Panc1 (cell line): ENCODE measurements around the gene C12orf76. TPM values are rescaled to one million over a fixed set of nuclear protein-coding genes. Genes with fewer than 3 reads are reported as not detected.

Source experiments
- ATAC-seq: fragments of 200-7000 bp; cut with Tn5 transposase; 2 replicates; pipeline ENCODE4 v1.9.1; 2020; ENCODE audit warnings: mild to moderate bottlenecking, moderate library complexity
- BruUV-seq: library from RNA; stranded (reverse); fragments of 400-500 nt; replicated peaks from 2 replicates; lab custom pipeline; 2021; lab: Mats Ljungman, UMichigan
- CTCF ChIA-PET: fragments of 300-600 bp; sonication (Branson Sonifier 250); formaldehyde crosslinking; loops from one replicate; lab custom pipeline; 2022; ENCODE audit warnings: antibody characterized with exemption; lab: Charles Lee
- POLR2A ChIA-PET: fragments of 300-600 bp; sonication (Branson Sonifier 250); formaldehyde crosslinking; loops from one replicate; lab custom pipeline; 2022; ENCODE audit warnings: antibody characterized with exemption; lab: Charles Lee
- DNase-seq: peaks from one replicate; pipeline ENCODE4 v3.0.0-alpha.2; 2010; ENCODE audit warnings: low read depth, low spot score
- H3K27ac ChIP-seq: 2 replicates; pipeline ENCODE4 v1.5.1; 2011; ENCODE audit warnings: mild to moderate bottlenecking, low read length, inconsistent platforms
- H3K27me3 ChIP-seq: fragments of 200-500 bp; sonication (Bioruptor generic); 2 replicates; pipeline ENCODE4 v1.6.0; 2014; ENCODE audit warnings: low read length, inconsistent platforms; ENCODE audit not compliant: control insufficient read depth, insufficient read depth
- H3K36me3 ChIP-seq: fragments of 200-500 bp; sonication (Bioruptor generic); 2 replicates; pipeline ENCODE4 v1.5.1; 2014; ENCODE audit warnings: inconsistent platforms, mild to moderate bottlenecking, low read length, moderate library complexity; ENCODE audit not compliant: control insufficient read depth, insufficient read depth
- H3K4me1 ChIP-seq: 2 replicates; pipeline ENCODE4 v1.5.1; 2011; ENCODE audit warnings: inconsistent platforms, mild to moderate bottlenecking, low read length, moderate library complexity; ENCODE audit not compliant: control insufficient read depth, insufficient read depth
- H3K4me3 ChIP-seq, 2 experiments: 2 replicates each; pipeline ENCODE4 v1.5.1; 2011 to 2012; ENCODE audit warnings: low read depth in 2 of 2, low read length in 2 of 2, mild to moderate bottlenecking in 2 of 2, inconsistent platforms in 1 of 2, moderate library complexity in 1 of 2
- H3K9me3 ChIP-seq: fragments of 200-500 bp; sonication (Bioruptor generic); 2 replicates; pipeline ENCODE4 v1.5.1; 2014; ENCODE audit warnings: low read depth, mild to moderate bottlenecking, inconsistent platforms, low read length, moderate library complexity; ENCODE audit not compliant: control insufficient read depth, insufficient read depth
- POLR2AphosphoS5 ChIP-seq: IDR thresholded peaks from 2 replicates; pipeline ENCODE4 v1.6.1; 2012; ENCODE audit warnings: mild to moderate bottlenecking, low read depth, low read length, moderate library complexity
- SIN3A ChIP-seq: IDR thresholded peaks from 2 replicates; pipeline ENCODE4 v1.6.1; 2012; ENCODE audit warnings: low read depth, mild to moderate bottlenecking, low read length, moderate library complexity, borderline replicate concordance; ENCODE audit not compliant: insufficient read depth
- TCF7L2 ChIP-seq: IDR thresholded peaks from 2 replicates; pipeline ENCODE4 v1.6.1; 2011; ENCODE audit warnings: mild to moderate bottlenecking, low read depth, low read length, inconsistent platforms
- in situ Hi-C: cut with HindIII; loops from 2 replicates; pipeline ENCODE4 v1.10.0; 2016; ENCODE audit warnings: low sequenced_read_pairs, low pct_unique_long_range_greater_than_20kb
- intact Hi-C: fragments of 100-400 bp; cut with micrococcal nuclease; formaldehyde crosslinking; loops from one replicate; pipeline ENCODE4 v1.10.0; 2022; ENCODE audit not compliant: unreplicated experiment
- total RNA-seq: library from RNA; stranded (reverse); gene quantifications from one replicate; pipeline ENCODE4 v1.2.1, GENCODE V29; 2021; ENCODE audit not compliant: unreplicated experiment
- TF ChIP-seq, protein P1 (sequence below): fragments of 450-650 bp; IDR thresholded peaks from 2 replicates; pipeline ENCODE4 v1.5.1; 2017; ENCODE audit warnings: mild to moderate bottlenecking
- TF ChIP-seq, protein P2 (sequence below), 2 experiments: IDR thresholded peaks; 2 replicates each; pipeline ENCODE4 v1.6.1; 2011 to 2012; ENCODE audit warnings: low read depth in 2 of 2, control low read depth in 1 of 2, low read length in 1 of 2, mild to moderate bottlenecking in 1 of 2, moderate library complexity in 1 of 2; ENCODE audit not compliant: insufficient read depth in 1 of 2

Gene C12orf76
- total RNA-seq, 1 experiment from 2014 or later: 13.6 TPM

DNA sequence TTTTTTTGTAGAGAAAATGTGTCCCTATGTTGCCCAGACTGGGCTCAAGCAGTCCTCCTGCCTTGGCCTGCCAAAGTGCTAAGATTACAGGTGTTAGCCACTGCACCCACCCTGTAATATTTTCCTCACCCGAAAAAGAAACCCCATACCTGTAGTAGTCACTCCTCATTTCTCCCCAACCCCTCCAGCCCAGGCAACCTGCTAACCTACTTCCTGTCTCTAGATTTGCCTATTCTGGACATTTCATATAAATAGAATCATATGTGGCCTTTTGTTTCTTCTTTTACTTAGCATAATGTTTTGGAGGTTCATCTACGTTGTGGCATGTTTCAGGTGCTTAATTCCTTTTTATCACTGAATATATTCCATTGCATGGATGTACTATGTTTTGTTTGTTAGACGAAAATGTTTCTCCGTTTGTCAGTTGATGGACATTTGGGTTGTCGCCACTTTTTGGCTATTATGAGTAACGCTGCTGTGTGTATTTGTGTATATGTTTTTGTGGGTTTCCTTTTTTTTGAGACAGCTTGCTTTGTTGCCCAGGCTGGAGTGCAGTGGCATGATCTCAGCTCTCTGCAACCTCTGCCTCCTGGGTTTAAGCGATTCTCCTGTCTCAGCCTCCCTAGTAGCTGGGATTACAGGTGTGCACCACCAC is 42.9 kb downstream of the C12orf76 start:
- ChIA-PET CTCF (no interaction called here), POLR2A (no interaction called here)
- no peaks in the 10 kb centered on the region for H3K4me1 ChIP-seq
- H3K9me3 ChIP-seq: no peaks in the 10 kb centered on the region
- no peak overlapping the region for H3K27ac ChIP-seq
- in situ Hi-C loops: no loop called here
- DNase-seq: no peak
- BruUV-seq: no TSS peak
- H3K4me3 ChIP-seq: no peak overlapping the region
- no peak for TF ChIP-seq POLR2AphosphoS5
- TF ChIP-seq, protein P1, sequence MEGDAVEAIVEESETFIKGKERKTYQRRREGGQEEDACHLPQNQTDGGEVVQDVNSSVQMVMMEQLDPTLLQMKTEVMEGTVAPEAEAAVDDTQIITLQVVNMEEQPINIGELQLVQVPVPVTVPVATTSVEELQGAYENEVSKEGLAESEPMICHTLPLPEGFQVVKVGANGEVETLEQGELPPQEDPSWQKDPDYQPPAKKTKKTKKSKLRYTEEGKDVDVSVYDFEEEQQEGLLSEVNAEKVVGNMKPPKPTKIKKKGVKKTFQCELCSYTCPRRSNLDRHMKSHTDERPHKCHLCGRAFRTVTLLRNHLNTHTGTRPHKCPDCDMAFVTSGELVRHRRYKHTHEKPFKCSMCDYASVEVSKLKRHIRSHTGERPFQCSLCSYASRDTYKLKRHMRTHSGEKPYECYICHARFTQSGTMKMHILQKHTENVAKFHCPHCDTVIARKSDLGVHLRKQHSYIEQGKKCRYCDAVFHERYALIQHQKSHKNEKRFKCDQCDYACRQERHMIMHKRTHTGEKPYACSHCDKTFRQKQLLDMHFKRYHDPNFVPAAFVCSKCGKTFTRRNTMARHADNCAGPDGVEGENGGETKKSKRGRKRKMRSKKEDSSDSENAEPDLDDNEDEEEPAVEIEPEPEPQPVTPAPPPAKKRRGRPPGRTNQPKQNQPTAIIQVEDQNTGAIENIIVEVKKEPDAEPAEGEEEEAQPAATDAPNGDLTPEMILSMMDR: no peak
- no peak for ATAC-seq
- H3K36me3 ChIP-seq: no peaks in the 10 kb centered on the region
- intact Hi-C loops: no loop called here
- H3K27me3 ChIP-seq: no peaks in the 10 kb centered on the region

DNA sequence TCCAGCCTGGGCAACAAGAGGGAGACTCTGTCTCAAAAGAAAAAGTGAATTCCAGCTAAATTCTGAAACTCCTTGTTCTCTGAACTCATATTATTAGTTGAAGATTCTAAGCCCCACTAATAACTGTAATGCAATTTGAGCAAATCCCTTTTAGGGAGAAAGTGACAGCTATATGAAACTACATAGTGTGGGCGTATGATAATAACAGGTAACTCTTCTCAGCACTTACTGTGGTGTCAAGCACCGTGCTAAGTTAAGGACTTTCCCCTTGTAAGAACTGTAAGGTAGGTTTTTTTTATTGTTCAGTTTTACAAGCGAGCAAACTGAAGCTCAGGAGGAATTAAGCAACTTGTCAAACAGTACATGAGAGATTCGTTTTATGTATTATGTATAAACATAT is 43.7 kb downstream of the C12orf76 start:
- Histone ChIP-seq H3K27me3 (no peaks in the 10 kb centered on the region), H3K27ac (no peak overlapping the region), H3K4me1 (0 out of 2 replicates have a peak, but pooled peaks cover 2% of the 10 kb centered on the region), H3K9me3 (no peaks in the 10 kb centered on the region), H3K36me3 (no peaks in the 10 kb centered on the region; the same call in 1 of the 2 replicates), H3K4me3 (no peak overlapping the region)
- CTCF ChIA-PET: no interaction called here
- ATAC-seq (no peak), DNase-seq (no peak)
- POLR2A ChIA-PET: interaction anchor here (0.6 kb wide), 1 partner anchor 13 kb away, joined by 10 read pairs; no protein-coding TSS in a partner anchor
- BruUV-seq: no TSS peak
- in situ Hi-C loops (no loop called here), intact Hi-C loops (no loop called here)
- TF ChIP-seq TCF7L2: no peak
- TF ChIP-seq POLR2AphosphoS5: no peak
- TF ChIP-seq, protein P1: no peak
- TF ChIP-seq, protein P2, sequence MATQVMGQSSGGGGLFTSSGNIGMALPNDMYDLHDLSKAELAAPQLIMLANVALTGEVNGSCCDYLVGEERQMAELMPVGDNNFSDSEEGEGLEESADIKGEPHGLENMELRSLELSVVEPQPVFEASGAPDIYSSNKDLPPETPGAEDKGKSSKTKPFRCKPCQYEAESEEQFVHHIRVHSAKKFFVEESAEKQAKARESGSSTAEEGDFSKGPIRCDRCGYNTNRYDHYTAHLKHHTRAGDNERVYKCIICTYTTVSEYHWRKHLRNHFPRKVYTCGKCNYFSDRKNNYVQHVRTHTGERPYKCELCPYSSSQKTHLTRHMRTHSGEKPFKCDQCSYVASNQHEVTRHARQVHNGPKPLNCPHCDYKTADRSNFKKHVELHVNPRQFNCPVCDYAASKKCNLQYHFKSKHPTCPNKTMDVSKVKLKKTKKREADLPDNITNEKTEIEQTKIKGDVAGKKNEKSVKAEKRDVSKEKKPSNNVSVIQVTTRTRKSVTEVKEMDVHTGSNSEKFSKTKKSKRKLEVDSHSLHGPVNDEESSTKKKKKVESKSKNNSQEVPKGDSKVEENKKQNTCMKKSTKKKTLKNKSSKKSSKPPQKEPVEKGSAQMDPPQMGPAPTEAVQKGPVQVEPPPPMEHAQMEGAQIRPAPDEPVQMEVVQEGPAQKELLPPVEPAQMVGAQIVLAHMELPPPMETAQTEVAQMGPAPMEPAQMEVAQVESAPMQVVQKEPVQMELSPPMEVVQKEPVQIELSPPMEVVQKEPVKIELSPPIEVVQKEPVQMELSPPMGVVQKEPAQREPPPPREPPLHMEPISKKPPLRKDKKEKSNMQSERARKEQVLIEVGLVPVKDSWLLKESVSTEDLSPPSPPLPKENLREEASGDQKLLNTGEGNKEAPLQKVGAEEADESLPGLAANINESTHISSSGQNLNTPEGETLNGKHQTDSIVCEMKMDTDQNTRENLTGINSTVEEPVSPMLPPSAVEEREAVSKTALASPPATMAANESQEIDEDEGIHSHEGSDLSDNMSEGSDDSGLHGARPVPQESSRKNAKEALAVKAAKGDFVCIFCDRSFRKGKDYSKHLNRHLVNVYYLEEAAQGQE (IDR thresholded peaks at IDR 0.05; ENCODE audit: insufficient read depth in 1 of 2, low read depth in 2 of 2, low read length in 1 of 2): no peak
- TF ChIP-seq SIN3A: no peak
